Mesothelial cell of epicardium (in vitro differentiated cells): ENCODE results near the gene NEK10. TPM values are rescaled to one million over a fixed set of nuclear protein-coding genes. Genes with fewer than 3 reads are reported as not detected.

Source experiments
- DNase-seq, 2 experiments: peaks; one replicate each; pipeline ENCODE4 v3.0.0; 2021; ENCODE audit warnings: low spot score in 2 of 2; ENCODE audit not compliant: unreplicated experiment in 2 of 2
- H3K27ac Mint-ChIP-seq: 2 replicates; pipeline ENCODE4 v1.8.0; 2021; ENCODE audit warnings: mixed read lengths
- H3K27me3 Mint-ChIP-seq: 2 replicates; pipeline ENCODE4 v1.8.0; 2021; ENCODE audit warnings: low read depth, mixed read lengths
- H3K36me3 Mint-ChIP-seq: 2 replicates; pipeline ENCODE4 v1.8.0; 2021; ENCODE audit warnings: mixed read lengths
- H3K4me1 Mint-ChIP-seq: 2 replicates; pipeline ENCODE4 v1.8.0; 2021; ENCODE audit warnings: mixed read lengths
- H3K4me3 Mint-ChIP-seq: 2 replicates; pipeline ENCODE4 v1.8.0; 2021; ENCODE audit warnings: mild to moderate bottlenecking, moderate library complexity, mixed read lengths
- H3K9me3 Mint-ChIP-seq: 2 replicates; pipeline ENCODE4 v1.8.0; 2021; ENCODE audit warnings: mixed read lengths
- total RNA-seq: library from RNA; stranded (reverse); gene quantifications from 3 replicates; pipeline ENCODE4 v1.2.1, GENCODE V29; 2021
- TF ChIP-seq, protein P1 (sequence below): fragments of 200-600 bp; sonication (generic); IDR thresholded peaks from one replicate; pipeline ENCODE4 v1.5.0; 2021; ENCODE audit warnings: antibody characterized with exemption; ENCODE audit not compliant: unreplicated experiment

NEK10 gene
- total RNA-seq, 1 donor from 2014 or later = 1.2 TPM

DNA sequence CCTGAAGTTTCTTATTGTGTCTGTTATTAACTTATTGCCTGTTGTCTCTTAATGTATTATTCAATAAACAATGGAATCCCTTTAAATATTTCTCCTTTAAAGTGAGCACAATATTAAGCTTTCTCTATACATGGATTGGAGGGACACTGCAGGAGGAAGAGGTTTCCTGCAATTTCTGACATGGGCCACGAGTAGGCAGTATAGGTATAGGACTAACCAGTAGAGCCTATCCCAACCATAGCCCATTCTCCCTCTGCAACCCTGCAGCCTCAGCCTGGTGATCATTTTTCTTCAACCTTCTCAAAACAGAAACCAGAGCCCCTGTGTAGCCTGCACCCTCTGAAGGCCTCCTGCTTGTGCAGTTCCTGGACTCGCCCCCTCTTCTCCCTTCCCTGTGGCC, 124.8 kb downstream of the NEK10 start:
- Mint-ChIP-seq H3K4me1 (peaks cover 1% of the 10 kb centered on the region), H3K9me3 (peaks cover 8% of the 10 kb centered on the region), H3K4me3 (no peak overlapping the region), H3K36me3 (peaks cover 3% of the 10 kb centered on the region), H3K27ac (no peak overlapping the region), H3K27me3 (no peaks in the 10 kb centered on the region)
- TF ChIP-seq, protein P1, sequence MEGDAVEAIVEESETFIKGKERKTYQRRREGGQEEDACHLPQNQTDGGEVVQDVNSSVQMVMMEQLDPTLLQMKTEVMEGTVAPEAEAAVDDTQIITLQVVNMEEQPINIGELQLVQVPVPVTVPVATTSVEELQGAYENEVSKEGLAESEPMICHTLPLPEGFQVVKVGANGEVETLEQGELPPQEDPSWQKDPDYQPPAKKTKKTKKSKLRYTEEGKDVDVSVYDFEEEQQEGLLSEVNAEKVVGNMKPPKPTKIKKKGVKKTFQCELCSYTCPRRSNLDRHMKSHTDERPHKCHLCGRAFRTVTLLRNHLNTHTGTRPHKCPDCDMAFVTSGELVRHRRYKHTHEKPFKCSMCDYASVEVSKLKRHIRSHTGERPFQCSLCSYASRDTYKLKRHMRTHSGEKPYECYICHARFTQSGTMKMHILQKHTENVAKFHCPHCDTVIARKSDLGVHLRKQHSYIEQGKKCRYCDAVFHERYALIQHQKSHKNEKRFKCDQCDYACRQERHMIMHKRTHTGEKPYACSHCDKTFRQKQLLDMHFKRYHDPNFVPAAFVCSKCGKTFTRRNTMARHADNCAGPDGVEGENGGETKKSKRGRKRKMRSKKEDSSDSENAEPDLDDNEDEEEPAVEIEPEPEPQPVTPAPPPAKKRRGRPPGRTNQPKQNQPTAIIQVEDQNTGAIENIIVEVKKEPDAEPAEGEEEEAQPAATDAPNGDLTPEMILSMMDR = no peak
- no peak for DNase-seq

DNA sequence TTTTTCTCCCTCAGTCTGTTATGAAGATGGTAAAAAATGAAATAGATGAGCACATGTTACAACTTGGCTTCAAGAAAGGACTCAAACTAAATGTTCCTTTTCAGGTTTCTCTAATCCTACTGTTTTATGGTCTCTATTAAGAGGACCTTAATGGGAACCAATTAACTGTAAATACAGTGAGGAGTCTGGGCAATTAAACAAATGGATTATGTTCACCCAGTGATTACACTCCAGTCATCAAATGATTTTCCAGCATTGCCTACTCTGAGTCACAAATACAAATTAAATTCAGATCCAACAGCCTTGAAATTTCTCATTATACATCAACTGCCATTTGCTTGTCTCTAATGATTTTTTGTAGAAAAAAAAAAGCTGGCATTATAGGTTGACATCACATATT, 129.2 kb downstream of the NEK10 start:
- H3K9me3 Mint-ChIP-seq = peaks cover 38% of the 10 kb centered on the region

DNA sequence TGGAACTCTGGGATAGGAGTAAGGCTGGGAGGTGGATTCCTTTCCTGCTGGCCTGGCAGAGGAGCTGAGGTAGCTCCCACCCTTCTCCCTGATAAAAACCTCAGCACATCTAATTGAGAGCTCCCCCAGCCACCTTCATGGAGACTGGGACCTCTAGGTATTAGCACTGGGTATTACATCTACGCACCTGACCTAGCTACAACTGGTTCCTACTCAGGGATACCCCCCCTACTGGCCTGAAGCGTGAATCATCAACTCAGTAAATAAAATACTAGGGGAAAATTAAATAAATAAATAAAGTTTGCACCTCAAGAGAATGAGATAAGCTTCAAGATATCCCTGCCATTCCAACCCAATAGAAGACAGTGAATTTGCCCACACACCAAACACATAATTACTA, 140.4 kb downstream of the NEK10 start:
- no peak overlapping the region for H3K4me3 Mint-ChIP-seq
- H3K4me1 Mint-ChIP-seq = no peaks in the 10 kb centered on the region
- peaks cover 43% of the 10 kb centered on the region for H3K9me3 Mint-ChIP-seq
- no peak overlapping the region for H3K27ac Mint-ChIP-seq
- H3K27me3 Mint-ChIP-seq = no peaks in the 10 kb centered on the region
- no peak for DNase-seq
- peaks cover 2% of the 10 kb centered on the region for H3K36me3 Mint-ChIP-seq
- TF ChIP-seq, protein P1 = peak; percentile 25

More for the DNA sequence above, 129.2 kb downstream of the NEK10 start:
- Mint-ChIP-seq H3K4me1 (peaks cover 1% of the 10 kb centered on the region), H3K36me3 (peaks cover 7% of the 10 kb centered on the region), H3K4me3 (no peak overlapping the region), H3K27ac (no peak overlapping the region), H3K27me3 (no peaks in the 10 kb centered on the region)
- no peak for DNase-seq
- TF ChIP-seq, protein P1 = no peak

DNA sequence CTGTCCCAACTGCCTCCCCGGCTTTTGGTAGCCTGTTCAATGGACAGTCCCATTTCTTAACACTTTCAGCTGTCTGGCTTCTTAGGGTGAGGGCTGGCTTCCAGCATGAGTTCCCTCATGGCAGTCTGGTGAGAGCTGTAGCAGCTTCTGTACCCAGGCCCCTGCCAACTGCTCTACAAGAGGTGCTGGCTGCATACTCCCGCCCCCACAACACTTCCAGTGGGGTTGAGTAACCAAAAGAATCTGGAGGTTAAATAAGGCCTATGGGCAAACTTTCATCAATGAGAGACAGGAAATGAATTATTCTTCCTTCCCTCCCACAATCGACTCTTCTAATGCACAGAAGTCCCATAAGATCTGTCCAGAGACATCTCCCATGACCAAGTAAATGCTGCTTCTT, 145.0 kb downstream of the NEK10 start:
- no peak for DNase-seq
- no peak overlapping the region for H3K27ac Mint-ChIP-seq
- H3K4me3 Mint-ChIP-seq = no peak overlapping the region
- no peaks in the 10 kb centered on the region for H3K36me3 Mint-ChIP-seq
- H3K9me3 Mint-ChIP-seq = peaks cover 12% of the 10 kb centered on the region
- no peaks in the 10 kb centered on the region for H3K27me3 Mint-ChIP-seq
- TF ChIP-seq, protein P1 = no peak
- H3K4me1 Mint-ChIP-seq = no peaks in the 10 kb centered on the region

DNA sequence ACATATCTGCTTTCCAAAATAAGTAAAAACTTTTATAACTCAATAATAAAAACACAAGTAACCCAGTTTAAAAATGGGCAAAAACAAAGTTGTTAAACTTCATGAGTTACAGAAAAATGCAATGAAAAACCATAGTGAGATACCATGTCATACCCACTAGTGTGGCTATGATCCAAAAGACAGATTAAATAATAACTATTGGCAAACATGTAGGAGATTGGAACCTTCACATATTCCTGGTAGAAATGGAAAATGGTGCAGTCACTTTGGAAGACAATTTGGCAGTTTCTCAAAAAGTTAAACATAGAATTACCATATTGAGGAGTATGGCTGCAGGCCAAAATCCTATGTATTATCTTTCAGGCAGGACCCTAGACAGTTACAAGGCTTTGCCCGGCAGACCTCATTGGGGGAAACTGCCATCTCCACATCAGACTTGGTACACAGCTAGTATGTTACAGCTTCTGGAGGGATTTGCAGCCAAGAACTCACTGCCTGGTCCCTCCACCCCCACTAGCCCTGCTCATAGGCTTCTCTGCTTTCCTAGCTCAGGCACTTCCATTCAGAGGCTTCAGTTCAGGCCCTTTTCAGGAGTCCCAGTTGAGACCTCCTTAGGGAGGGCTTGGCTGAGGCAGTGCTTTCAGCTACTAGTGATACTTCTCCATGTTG, 147.8 kb downstream of the NEK10 start:
- H3K4me3 Mint-ChIP-seq = no peak overlapping the region
- H3K9me3 Mint-ChIP-seq = peaks cover 12% of the 10 kb centered on the region
- no peaks in the 10 kb centered on the region for H3K4me1 Mint-ChIP-seq
- H3K36me3 Mint-ChIP-seq = no peaks in the 10 kb centered on the region
- H3K27me3 Mint-ChIP-seq = no peaks in the 10 kb centered on the region
- no peak for DNase-seq
- no peak overlapping the region for H3K27ac Mint-ChIP-seq
- TF ChIP-seq, protein P1 = no peak
